ENCODE data around the gene MAP3K5. TPM values are rescaled to one million over a fixed set of nuclear protein-coding genes. Genes with fewer than 3 reads are reported as not detected.
A peak's percentile ranks its signal among the peaks of the same experiment; 100 is the strongest.

MAP3K5 gene
- total RNA-seq, 2 experiments from 2014 or later, result 9.4 to 9.7 TPM

DNA sequence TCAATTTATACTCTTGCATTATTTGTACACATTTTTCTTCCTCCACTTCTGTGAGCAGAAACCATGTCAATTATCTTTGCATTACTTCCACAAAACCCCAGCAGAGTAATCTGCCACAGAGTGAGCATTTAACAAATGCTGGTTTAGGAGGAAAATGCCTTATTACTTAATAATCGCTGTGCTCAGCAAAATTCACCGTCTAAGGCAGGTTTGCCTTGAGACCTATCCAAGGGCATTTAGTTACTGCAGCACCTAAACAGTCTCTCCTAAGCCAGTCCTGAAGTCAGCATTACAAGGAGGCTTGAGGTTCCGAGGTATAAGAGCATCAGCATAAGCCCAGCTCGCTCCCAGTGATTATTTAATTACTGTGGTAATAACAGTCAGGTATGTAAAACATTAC lies 270.4 kb downstream of the MAP3K5 start:
- intact Hi-C loops (cut with micrococcal nuclease), result no loop called here
- no peak overlapping the region for H3K4me3 Mint-ChIP-seq
- no peaks in the 10 kb centered on the region for H3K9me3 Mint-ChIP-seq
- DNase-seq, result no peak
- H3K27ac Mint-ChIP-seq, result no peak overlapping the region
- CTCF ChIA-PET, result no interaction called here
- no peaks in the 10 kb centered on the region for H3K36me3 Mint-ChIP-seq (ENCODE audit: low read depth)
- peaks cover 21% of the 10 kb centered on the region for H3K4me1 Mint-ChIP-seq (ENCODE audit: low read depth)
- H3K27me3 Mint-ChIP-seq (ENCODE audit: low read depth), result peaks cover 7% of the 10 kb centered on the region

DNA sequence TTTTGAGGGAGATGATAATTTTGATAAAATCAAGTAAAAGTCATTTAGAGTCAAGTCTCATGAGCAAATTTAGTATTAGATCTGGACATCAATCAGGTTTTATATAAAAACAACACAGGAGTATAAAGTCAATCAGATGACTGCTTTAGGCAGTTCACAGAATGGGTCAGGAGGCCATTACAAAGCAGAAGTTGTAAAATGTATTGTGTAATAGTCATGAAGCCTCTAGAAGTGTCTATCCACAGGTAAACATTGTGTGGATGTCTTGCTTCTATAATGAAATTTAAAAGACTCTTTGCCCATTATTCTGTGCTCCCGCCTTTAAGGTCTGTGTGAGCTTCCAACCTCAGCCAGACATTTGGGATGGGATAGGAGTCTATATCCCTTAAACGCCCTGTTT lies 270.9 kb downstream of the MAP3K5 start:
- no peaks in the 10 kb centered on the region for H3K36me3 Mint-ChIP-seq (ENCODE audit: low read depth)
- intact Hi-C loops (cut with micrococcal nuclease), result no loop called here
- no peak overlapping the region for H3K4me3 Mint-ChIP-seq

DNA sequence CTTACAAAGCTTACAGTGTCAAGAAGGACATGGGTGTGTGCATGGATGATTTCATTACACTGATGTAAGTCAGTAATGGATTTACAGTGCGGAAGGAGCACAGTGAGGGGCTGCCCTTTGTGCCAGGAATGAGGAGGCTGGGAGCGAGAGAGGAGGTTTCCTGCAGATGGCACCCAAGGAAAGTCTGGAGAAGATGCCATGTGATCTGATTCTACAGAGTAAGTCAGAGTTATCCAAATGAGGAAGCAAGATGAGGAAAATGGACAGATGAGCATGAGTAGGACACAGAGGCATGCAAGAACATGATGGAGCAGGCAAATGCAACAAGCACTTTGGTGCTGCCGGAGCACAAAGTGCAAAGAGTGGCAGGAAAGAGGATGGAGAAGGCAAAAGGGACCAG lies 271.8 kb downstream of the MAP3K5 start:
- H3K9me3 Mint-ChIP-seq, result no peaks in the 10 kb centered on the region
- H3K4me1 Mint-ChIP-seq (ENCODE audit: low read depth), result peaks cover 9% of the 10 kb centered on the region
- CTCF ChIA-PET, result interaction anchor here (0.6 to 0.9 kb wide), 2 partner anchors 29 to 42 kb away, joined by 3 to 4 read pairs; partner anchors contain the start of gene MAP7
- intact Hi-C loops (cut with micrococcal nuclease), result no loop called here
- H3K27ac Mint-ChIP-seq, result no peak overlapping the region
- no peaks in the 10 kb centered on the region for H3K27me3 Mint-ChIP-seq (ENCODE audit: low read depth)
- H3K4me3 Mint-ChIP-seq, result no peak overlapping the region
- no peaks in the 10 kb centered on the region for H3K36me3 Mint-ChIP-seq (ENCODE audit: low read depth)
- no peak for DNase-seq

More for the DNA sequence above, 270.9 kb downstream of the MAP3K5 start:
- DNase-seq, result no peak
- no peak overlapping the region for H3K27ac Mint-ChIP-seq
- H3K27me3 Mint-ChIP-seq (ENCODE audit: low read depth), result peaks cover 4% of the 10 kb centered on the region
- no peaks in the 10 kb centered on the region for H3K9me3 Mint-ChIP-seq
- CTCF ChIA-PET, result no interaction called here
- peaks cover 16% of the 10 kb centered on the region for H3K4me1 Mint-ChIP-seq (ENCODE audit: low read depth)

DNA sequence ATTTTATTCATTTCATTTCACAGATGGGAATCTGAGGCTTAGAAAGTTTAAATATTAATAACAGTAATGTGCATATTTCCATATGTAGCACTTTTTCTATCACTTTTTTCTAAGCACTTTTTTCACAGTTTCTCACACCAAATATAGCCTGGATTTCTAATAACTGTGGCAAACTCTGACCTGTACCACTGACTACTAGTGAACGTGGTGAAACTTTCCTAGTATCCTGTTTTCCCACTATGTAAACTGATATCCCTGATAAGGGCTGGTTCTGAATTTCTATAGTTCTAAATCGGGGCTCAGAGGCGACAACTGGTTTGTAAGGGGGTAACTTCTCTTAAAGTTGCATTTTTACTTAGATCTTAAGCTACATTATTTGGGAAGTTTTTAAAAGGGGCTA lies 274.7 kb downstream of the MAP3K5 start:
- Mint-ChIP-seq H3K27ac (no peak overlapping the region), H3K9me3 (no peaks in the 10 kb centered on the region), H3K27me3 (ENCODE audit: low read depth) (no peaks in the 10 kb centered on the region), H3K4me3 (no peak overlapping the region), H3K36me3 (ENCODE audit: low read depth) (no peaks in the 10 kb centered on the region), H3K4me1 (ENCODE audit: low read depth) (no peaks in the 10 kb centered on the region)
- CTCF ChIA-PET, result interaction anchor here (0.5 kb wide), 1 partner anchor 10 kb away, joined by 3 read pairs; no protein-coding TSS in a partner anchor
- no peak for DNase-seq
- intact Hi-C loops (cut with micrococcal nuclease), result no loop called here

DNA sequence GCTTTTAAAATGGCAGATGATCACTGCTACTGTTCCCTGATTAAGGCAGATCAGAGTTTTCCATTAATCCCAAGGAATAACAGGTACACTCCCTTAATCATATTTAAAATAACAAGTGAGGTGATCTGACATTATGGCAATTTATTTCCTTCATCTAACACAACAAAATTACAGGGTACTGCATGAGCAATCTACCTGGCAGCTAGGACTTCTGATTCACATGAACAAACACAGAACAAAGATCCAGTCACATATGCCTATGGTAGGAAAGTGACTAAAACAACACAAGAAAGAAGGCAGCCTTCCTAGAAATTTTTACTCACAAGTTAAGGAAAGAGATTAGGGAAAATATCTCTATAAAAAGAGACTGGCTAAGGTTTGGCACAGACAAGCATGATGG lies 275.3 kb downstream of the MAP3K5 start:
- intact Hi-C loops (cut with micrococcal nuclease), result no loop called here
- no peak for DNase-seq
- Mint-ChIP-seq H3K36me3 (ENCODE audit: low read depth) (no peaks in the 10 kb centered on the region), H3K27me3 (ENCODE audit: low read depth) (no peaks in the 10 kb centered on the region), H3K4me3 (no peak overlapping the region), H3K4me1 (ENCODE audit: low read depth) (no peaks in the 10 kb centered on the region), H3K9me3 (no peaks in the 10 kb centered on the region), H3K27ac (no peak overlapping the region)
- CTCF ChIA-PET, result no interaction called here

DNA sequence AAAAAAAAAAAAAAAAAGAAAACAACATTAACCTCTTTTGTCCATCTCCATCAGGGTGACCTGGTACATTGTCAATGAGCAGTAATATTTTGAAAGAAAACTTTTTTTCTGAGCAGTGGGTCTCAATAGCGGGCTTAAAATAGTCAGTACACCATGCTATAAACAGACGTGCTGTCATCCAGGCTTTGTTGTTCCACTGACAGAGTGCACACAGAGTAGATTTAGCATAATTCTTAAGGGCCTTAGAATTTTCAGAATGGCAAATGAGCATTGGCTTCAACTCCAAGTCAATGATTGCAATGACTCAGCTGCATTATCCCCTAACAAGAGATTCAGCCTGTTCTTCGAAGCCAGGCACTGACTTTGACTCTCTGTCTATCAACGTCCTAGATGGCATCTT lies 277.7 kb downstream of the MAP3K5 start:
- CTCF ChIA-PET, result no interaction called here
- Mint-ChIP-seq H3K27ac (no peak overlapping the region), H3K36me3 (ENCODE audit: low read depth) (no peaks in the 10 kb centered on the region), H3K9me3 (no peaks in the 10 kb centered on the region), H3K4me1 (ENCODE audit: low read depth) (peaks cover 12% of the 10 kb centered on the region), H3K27me3 (ENCODE audit: low read depth) (no peaks in the 10 kb centered on the region), H3K4me3 (no peak overlapping the region)
- intact Hi-C loops (cut with micrococcal nuclease), result no loop called here
- DNase-seq, result no peak

DNA sequence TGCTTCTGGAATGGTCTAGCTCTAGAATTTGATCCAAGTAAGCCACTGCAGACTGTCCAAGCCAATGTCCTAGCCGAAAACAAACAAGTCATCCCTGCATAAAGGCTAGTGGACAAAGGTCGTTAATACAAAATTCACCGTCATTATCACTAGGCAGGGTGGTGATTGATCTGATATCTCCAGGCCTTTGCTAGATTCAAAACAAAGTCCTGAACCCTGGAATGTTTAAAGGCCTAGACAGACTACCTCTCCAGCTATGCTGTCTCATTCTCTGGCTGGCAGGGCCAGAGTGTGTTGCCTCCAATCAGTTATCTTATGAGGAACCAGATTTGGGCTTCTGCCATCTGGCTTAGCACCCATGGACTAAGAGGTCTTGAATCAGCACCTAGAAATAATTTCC lies 280.4 kb downstream of the MAP3K5 start:
- CTCF ChIA-PET, result no interaction called here
- Mint-ChIP-seq H3K27ac (no peak overlapping the region), H3K36me3 (ENCODE audit: low read depth) (no peaks in the 10 kb centered on the region), H3K4me3 (no peak overlapping the region), H3K9me3 (no peaks in the 10 kb centered on the region), H3K4me1 (ENCODE audit: low read depth) (peaks cover 22% of the 10 kb centered on the region), H3K27me3 (ENCODE audit: low read depth) (no peaks in the 10 kb centered on the region)
- intact Hi-C loops (cut with micrococcal nuclease), result loop anchor here (2.0 kb wide), 1 partner anchor 15 kb away; no protein-coding TSS in a partner anchor
- no peak for DNase-seq

DNA sequence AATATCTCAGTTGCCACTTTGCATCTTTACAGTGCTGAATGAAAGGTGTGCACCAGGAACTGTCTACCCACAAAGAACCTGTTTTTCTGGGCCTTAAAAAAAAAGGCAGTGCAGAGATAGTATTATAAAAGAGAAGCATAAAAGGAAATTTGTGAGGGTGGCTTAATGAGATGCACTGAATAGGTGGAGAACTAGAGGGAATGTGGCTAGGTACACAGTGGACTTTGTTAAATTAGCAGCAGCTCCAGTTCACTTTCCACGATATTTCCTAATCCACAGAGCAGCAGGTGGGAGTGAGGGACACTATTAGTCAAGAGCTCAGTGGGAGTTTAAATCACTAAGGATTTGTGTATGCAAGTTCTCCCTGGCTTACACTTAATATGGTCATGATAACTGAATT lies 280.9 kb downstream of the MAP3K5 start:
- Mint-ChIP-seq H3K4me1 (ENCODE audit: low read depth) (peaks cover 22% of the 10 kb centered on the region), H3K27me3 (ENCODE audit: low read depth) (no peaks in the 10 kb centered on the region), H3K4me3 (no peak overlapping the region), H3K9me3 (no peaks in the 10 kb centered on the region), H3K36me3 (ENCODE audit: low read depth) (no peaks in the 10 kb centered on the region), H3K27ac (no peak overlapping the region)
- DNase-seq, result no peak
- intact Hi-C loops (cut with micrococcal nuclease), result loop anchor here (2.0 kb wide), 1 partner anchor 15 kb away; no protein-coding TSS in a partner anchor
- CTCF ChIA-PET, result no interaction called here

DNA sequence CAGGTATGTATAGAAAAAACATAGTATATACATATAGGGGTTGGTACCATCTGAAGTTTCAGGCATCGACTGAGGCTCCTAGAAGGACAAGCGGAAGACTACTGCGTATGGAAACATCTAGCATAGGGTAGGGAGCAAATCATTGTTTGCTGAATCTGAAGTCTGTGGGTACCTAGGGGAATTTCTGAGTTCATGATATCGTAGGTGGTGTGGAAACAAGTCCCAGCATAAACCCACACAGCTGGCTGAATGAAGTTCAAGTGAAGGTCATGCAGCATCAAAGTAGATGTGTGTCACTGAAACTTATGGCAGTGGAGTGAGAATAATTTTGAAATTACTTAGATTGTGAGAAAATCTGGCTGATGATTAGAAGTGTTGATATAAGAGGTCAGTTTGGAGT lies 281.5 kb downstream of the MAP3K5 start:
- peak; percentile 40 for DNase-seq
- CTCF ChIA-PET, result interaction anchor here (0.9 kb wide), 1 partner anchor 15 kb away, joined by 4 read pairs; no protein-coding TSS in a partner anchor

DNA sequence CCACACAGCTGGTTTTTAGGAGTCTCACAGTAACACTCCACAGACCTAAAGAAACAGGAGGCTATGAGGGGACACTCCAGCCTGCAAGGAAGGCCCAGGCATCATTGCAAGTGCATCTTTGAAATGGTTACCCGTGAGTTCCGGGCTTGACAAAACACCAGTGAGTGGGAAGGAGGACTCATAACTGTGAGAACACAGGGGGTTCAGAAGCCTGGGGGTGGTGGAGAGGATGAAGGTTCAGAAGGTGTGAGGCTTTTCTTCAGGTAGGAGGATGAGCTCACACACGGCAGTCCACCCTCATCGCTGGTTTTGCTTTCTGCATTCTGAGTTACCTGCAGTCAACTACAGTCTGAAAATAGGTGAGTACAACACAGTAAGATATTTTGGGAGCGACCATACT lies 282.0 kb downstream of the MAP3K5 start:
- Mint-ChIP-seq H3K27me3 (ENCODE audit: low read depth) (no peaks in the 10 kb centered on the region), H3K36me3 (ENCODE audit: low read depth) (no peaks in the 10 kb centered on the region), H3K4me1 (ENCODE audit: low read depth) (peaks cover 22% of the 10 kb centered on the region), H3K9me3 (no peaks in the 10 kb centered on the region), H3K27ac (no peak overlapping the region), H3K4me3 (no peak overlapping the region)
- intact Hi-C loops (cut with micrococcal nuclease), result loop anchor here (2.0 kb wide), 1 partner anchor 17 kb away; no protein-coding TSS in a partner anchor
- CTCF ChIA-PET, result interaction anchor here (0.9 kb wide), 1 partner anchor 15 kb away, joined by 4 read pairs; no protein-coding TSS in a partner anchor
- DNase-seq, result peak; percentile 21

More for the DNA sequence above, 281.5 kb downstream of the MAP3K5 start:
- Mint-ChIP-seq H3K27ac (peak overlapping the region; percentile 25), H3K36me3 (ENCODE audit: low read depth) (no peaks in the 10 kb centered on the region), H3K4me1 (ENCODE audit: low read depth) (peaks cover 22% of the 10 kb centered on the region), H3K9me3 (no peaks in the 10 kb centered on the region), H3K4me3 (no peak overlapping the region), H3K27me3 (ENCODE audit: low read depth) (no peaks in the 10 kb centered on the region)
- intact Hi-C loops (cut with micrococcal nuclease), result loop anchor here (2.0 kb wide), 1 partner anchor 16 kb away; no protein-coding TSS in a partner anchor

DNA sequence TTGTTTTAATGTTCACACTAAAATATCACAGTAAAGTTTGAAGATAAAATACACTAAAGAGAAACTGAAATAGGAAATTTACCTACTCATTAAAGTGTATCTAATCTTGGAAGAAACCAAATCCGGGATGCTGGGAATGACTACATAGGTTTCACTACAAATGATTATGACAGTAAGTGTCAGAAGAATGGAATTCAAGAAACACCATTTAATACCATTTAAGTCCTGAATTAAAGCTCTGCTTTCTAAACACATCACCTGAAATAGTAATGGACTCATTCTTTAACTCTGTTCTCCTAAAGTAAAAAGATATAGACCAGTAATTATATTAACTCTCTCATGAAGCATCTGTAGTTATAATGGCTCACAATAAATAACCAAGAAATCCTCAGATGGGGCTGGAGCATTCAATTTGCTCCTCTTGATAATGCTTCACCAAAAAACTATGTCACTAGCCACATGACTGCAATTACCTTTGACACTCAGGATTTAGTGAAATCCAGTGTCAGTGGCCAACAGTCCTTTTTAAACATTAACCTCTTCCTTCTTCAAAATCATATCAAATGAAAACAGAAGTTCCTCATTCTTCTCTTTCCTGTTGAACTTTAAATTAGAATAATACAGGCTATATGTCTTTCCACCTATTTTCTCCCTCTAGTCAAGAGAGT lies 283.4 kb downstream of the MAP3K5 start:
- CTCF ChIA-PET, result interaction anchor here (0.6 to 1.1 kb wide), 3 partner anchors 17 to 42 kb away, joined by 3 to 5 read pairs (median 3); partner anchors contain the start of gene MAP7
- no peak for DNase-seq
- Mint-ChIP-seq H3K4me3 (no peak overlapping the region), H3K36me3 (ENCODE audit: low read depth) (no peaks in the 10 kb centered on the region), H3K27ac (no peak overlapping the region), H3K9me3 (no peaks in the 10 kb centered on the region), H3K27me3 (ENCODE audit: low read depth) (no peaks in the 10 kb centered on the region), H3K4me1 (ENCODE audit: low read depth) (peaks cover 22% of the 10 kb centered on the region)
- intact Hi-C loops (cut with micrococcal nuclease), result no loop called here
